HG02610 (cell line): Measurements from ENCODE around the gene FBXO2.

ENCODE experiments used
- ATAC-seq: cut with Tn5 transposase; IDR thresholded peaks from one replicate; pipeline ENCODE4 v1.9.1; 2021; ENCODE audit warnings: mild to moderate bottlenecking, moderate library complexity; ENCODE audit not compliant: unreplicated experiment

FBXO2 gene

GRCh38 chr1:11599891-11600576 is 54.2 kb downstream of the FBXO2 start:
- ATAC-seq: no peak

- no peak for ATAC-seq
Observed at GRCh38 chr1:11598461-11598860, 55.8 kb downstream of the FBXO2 start.
